GM12891 (cell line): ENCODE data around the gene KCNK2.

Experiments used
- PAX5 ChIP-seq: IDR thresholded peaks from 2 replicates; pipeline ENCODE4 v1.6.1; 2011; ENCODE audit warnings: low read length, moderate library complexity, mild to moderate bottlenecking; ENCODE audit not compliant: insufficient read depth, severe bottlenecking
- POLR2A ChIP-seq: IDR thresholded peaks from 2 replicates; pipeline ENCODE4 v1.6.1; 2011; ENCODE audit warnings: low read depth, low read length, control low read depth
- POLR2AphosphoS5 ChIP-seq: IDR thresholded peaks from 2 replicates; pipeline ENCODE4 v1.6.1; 2011; ENCODE audit warnings: low read depth, low read length, control low read depth
- POU2F2 ChIP-seq: IDR thresholded peaks from 2 replicates; pipeline ENCODE4 v1.6.1; 2011; ENCODE audit warnings: low read depth, mild to moderate bottlenecking, control low read depth, low read length, moderate library complexity
- SPI1 ChIP-seq: IDR thresholded peaks from 2 replicates; pipeline ENCODE4 v1.6.1; 2011; ENCODE audit warnings: low read depth, low read length, control low read depth
- TAF1 ChIP-seq: IDR thresholded peaks from 2 replicates; pipeline ENCODE4 v1.6.1; 2011; ENCODE audit warnings: low read depth, low read length, control low read depth

GRCh38 chr1:215201283-215201682, 118.7 kb downstream of the KCNK2 start:
- TF ChIP-seq POLR2A (no peak), POLR2AphosphoS5 (no peak), TAF1 (no peak), PAX5 (no peak), SPI1 (no peak), POU2F2 (no peak)
